NCI-H1048 (cell line): Measurements from ENCODE around the gene BCKDHA.

Experiments
- DNase-seq: peaks from one replicate; lab custom pipeline; 2025; lab: John Stamatoyannopoulos, UW

The BCKDHA gene

GRCh38 chr19:41397086-41398049, at the start of gene BCKDHA, which contains the start of gene EXOSC5:
BCKDHA (plus strand) TSS chr19:41397818; CDS start chr19:41397828, 10 bp downstream.
EXOSC5 (minus strand) TSS chr19:41397359; CDS start chr19:41397328, 31 bp downstream.
- DNase-seq: peak; percentile 98

GRCh38 chr19:41350735-41351338, 46.8 kb upstream of the BCKDHA start:
- no peak for DNase-seq

GRCh38 chr19:41351339-41352245, 46.0 kb upstream of the BCKDHA start:
- DNase-seq: no peak

- DNase-seq: no peak
Observed at GRCh38 chr19:41352279-41352608, 45.4 kb upstream of the BCKDHA start.

GRCh38 chr19:41352609-41353465, 44.8 kb upstream of the BCKDHA start:
- no peak for DNase-seq

GRCh38 chr19:41353466-41354342, 43.9 kb upstream of the BCKDHA start, which contains the start of gene TGFB1:
TGFB1 (minus strand) TSS chr19:41353922; CDS start chr19:41353044, 878 bp downstream.
- DNase-seq: no peak

- DNase-seq: no peak
Observed at GRCh38 chr19:41354343-41354953, 43.2 kb upstream of the BCKDHA start.

- DNase-seq: no peak
Observed at GRCh38 chr19:41355035-41355434, 42.6 kb upstream of the BCKDHA start.

- no peak for DNase-seq
Observed at GRCh38 chr19:41355802-41356201, 41.8 kb upstream of the BCKDHA start.

- DNase-seq: no peak
Observed at GRCh38 chr19:41356984-41357739, 40.5 kb upstream of the BCKDHA start.

- DNase-seq: no peak
Observed at GRCh38 chr19:41357746-41358145, 39.9 kb upstream of the BCKDHA start.

GRCh38 chr19:41359741-41360140, 37.9 kb upstream of the BCKDHA start:
- no peak for DNase-seq

GRCh38 chr19:41362143-41362847, 35.3 kb upstream of the BCKDHA start:
- no peak for DNase-seq

- no peak for DNase-seq
Observed at GRCh38 chr19:41363371-41363752, 34.3 kb upstream of the BCKDHA start.

GRCh38 chr19:41363753-41364523, 33.7 kb upstream of the BCKDHA start, which contains the start of gene B9D2:
B9D2 (minus strand) TSS chr19:41364149; CDS start chr19:41363519, 630 bp downstream.
- DNase-seq: peak; percentile 98

GRCh38 chr19:41364524-41365391, 32.9 kb upstream of the BCKDHA start:
- no peak for DNase-seq
